ENCODE results near the gene NBPF4.

GRCh38 chr1:108182959-108183700 lies 60.7 kb downstream of the NBPF4 start:
- TF ChIP-seq CTCF (IDR thresholded peaks at IDR 0.05) (no peak), REST (IDR thresholded peaks at IDR 0.05; ENCODE audit: insufficient read depth in 1 of 2, low read depth in 2 of 2, low read length in 1 of 2) (no peak)
